Calu3 (cell line): ENCODE results near the gene FOXP2. TPM values are rescaled to one million over a fixed set of nuclear protein-coding genes. Genes with fewer than 3 reads are reported as not detected.
"Not testable (repeated sequence)": the region's sequence is repeated elsewhere in the genome, so short reads cannot be mapped to it uniquely, and the experiment has no call there.

Experiments
- BruUV-seq: library from RNA; stranded (reverse); fragments of 400-500 nt; replicated peaks from 2 replicates; lab custom pipeline; 2021; lab: Mats Ljungman, UMichigan
- CTCF ChIA-PET: fragments of 300-600 bp; sonication (Branson Sonifier 250); formaldehyde crosslinking; loops from one replicate; lab custom pipeline; 2022; ENCODE audit warnings: antibody characterized with exemption; lab: Charles Lee
- DNase-seq: peaks from one replicate; pipeline ENCODE4 v3.0.0; 2022
- H3K27ac Mint-ChIP-seq: one replicate; pipeline ENCODE4 v1.8.0; 2022; ENCODE audit warnings: mixed read lengths; ENCODE audit not compliant: unreplicated experiment
- H3K27me3 Mint-ChIP-seq: one replicate; pipeline ENCODE4 v1.8.0; 2022; ENCODE audit warnings: mixed read lengths; ENCODE audit not compliant: unreplicated experiment
- H3K36me3 Mint-ChIP-seq: one replicate; pipeline ENCODE4 v1.8.0; 2022; ENCODE audit warnings: mild to moderate bottlenecking, moderate library complexity, mixed read lengths; ENCODE audit not compliant: insufficient read depth, unreplicated experiment
- H3K4me1 Mint-ChIP-seq: one replicate; pipeline ENCODE4 v1.8.0; 2022; ENCODE audit warnings: mild to moderate bottlenecking, low read depth, mixed read lengths; ENCODE audit not compliant: unreplicated experiment
- H3K4me3 Mint-ChIP-seq: one replicate; pipeline ENCODE4 v1.8.0; 2022; ENCODE audit warnings: mild to moderate bottlenecking, low read depth, moderate library complexity, mixed read lengths; ENCODE audit not compliant: unreplicated experiment
- H3K9me3 Mint-ChIP-seq: one replicate; pipeline ENCODE4 v1.8.0; 2022; ENCODE audit warnings: low read depth, mixed read lengths; ENCODE audit not compliant: unreplicated experiment
- intact Hi-C: fragments of 100-400 bp; cut with micrococcal nuclease; formaldehyde crosslinking; loops from one replicate; pipeline ENCODE4 v1.10.0; 2022; ENCODE audit not compliant: unreplicated experiment
- total RNA-seq: library from RNA; stranded (reverse); gene quantifications from 2 replicates; pipeline ENCODE4 v1.2.3, GENCODE V29; 2022
- TF ChIP-seq, protein P1 (sequence below): fragments of 200-600 bp; IDR thresholded peaks from one replicate; pipeline ENCODE4 v1.8.0; 2022; ENCODE audit warnings: antibody characterized with exemption; ENCODE audit not compliant: unreplicated experiment

FOXP2 gene
- total RNA-seq, 1 experiment from 2014 or later, result 2.5 TPM

DNA sequence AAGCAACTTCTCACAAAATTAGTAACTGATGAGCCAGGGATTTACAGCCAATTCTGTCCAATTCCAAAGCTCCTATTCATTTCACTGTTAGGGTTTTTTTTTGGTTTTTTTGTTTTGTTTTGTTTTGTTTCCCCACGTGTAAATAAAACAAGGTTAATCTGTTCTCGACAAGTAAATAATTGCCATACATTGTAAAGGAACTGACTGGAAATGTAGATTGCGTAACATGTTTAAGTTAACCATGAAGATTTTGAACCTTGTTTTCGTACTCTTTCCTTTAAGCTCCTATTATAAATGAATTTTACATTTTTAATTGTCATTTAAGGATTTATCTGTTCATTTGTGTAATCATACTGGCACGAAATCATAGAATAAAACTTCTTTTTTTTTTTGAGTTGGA is 42.0 kb upstream of the FOXP2 start:
- H3K4me1 Mint-ChIP-seq, result no peaks in the 10 kb centered on the region
- no peaks in the 10 kb centered on the region for H3K36me3 Mint-ChIP-seq
- H3K27me3 Mint-ChIP-seq, result no peaks in the 10 kb centered on the region
- no peak for DNase-seq
- intact Hi-C loops, result no loop called here
- CTCF ChIA-PET, result no interaction called here
- TF ChIP-seq, protein P1, sequence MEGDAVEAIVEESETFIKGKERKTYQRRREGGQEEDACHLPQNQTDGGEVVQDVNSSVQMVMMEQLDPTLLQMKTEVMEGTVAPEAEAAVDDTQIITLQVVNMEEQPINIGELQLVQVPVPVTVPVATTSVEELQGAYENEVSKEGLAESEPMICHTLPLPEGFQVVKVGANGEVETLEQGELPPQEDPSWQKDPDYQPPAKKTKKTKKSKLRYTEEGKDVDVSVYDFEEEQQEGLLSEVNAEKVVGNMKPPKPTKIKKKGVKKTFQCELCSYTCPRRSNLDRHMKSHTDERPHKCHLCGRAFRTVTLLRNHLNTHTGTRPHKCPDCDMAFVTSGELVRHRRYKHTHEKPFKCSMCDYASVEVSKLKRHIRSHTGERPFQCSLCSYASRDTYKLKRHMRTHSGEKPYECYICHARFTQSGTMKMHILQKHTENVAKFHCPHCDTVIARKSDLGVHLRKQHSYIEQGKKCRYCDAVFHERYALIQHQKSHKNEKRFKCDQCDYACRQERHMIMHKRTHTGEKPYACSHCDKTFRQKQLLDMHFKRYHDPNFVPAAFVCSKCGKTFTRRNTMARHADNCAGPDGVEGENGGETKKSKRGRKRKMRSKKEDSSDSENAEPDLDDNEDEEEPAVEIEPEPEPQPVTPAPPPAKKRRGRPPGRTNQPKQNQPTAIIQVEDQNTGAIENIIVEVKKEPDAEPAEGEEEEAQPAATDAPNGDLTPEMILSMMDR, result no peak
- no peak overlapping the region for H3K4me3 Mint-ChIP-seq
- no peak overlapping the region for H3K27ac Mint-ChIP-seq
- BruUV-seq, result no TSS peak
- peaks cover 2% of the 10 kb centered on the region for H3K9me3 Mint-ChIP-seq

DNA sequence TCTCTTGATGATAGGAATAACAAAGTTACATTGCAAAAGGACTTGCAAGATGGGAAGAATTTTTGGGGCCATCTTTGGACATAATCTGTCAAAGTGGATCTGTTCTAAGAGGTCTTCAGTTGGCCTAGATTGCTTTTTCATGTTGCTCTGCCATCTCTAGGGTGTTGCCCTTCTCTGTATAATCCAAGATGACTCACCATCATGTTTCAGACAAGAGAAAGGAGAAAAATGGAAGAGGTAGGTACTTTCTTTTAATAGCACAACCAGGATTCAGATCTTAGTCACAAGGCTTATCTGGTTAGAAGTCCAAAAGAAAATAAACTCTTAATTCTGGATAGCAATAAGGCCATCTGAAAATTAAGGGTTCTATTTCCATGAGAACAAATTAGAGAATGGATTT is 38.7 kb upstream of the FOXP2 start:
- TF ChIP-seq, protein P1, result no peak
- no peak for DNase-seq

DNA sequence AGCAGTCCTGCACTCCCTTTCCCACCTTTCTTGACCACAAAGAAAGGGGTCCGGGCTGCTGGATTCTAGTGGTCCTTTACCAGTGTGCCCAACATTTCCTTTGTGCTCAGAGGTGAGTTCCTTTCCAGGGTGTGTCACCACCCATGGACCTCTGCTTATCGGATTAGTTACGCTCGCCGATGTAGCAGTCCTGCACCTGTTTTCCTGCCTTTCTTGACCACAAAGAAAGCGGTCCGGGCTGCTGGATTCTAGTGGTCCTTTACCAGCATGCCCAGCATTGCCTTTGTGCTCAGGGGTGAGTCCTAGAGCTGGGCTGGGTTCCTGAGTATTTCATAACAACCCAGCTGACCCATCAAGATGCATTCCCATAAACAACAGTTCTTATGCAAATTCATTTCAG is 30.7 kb upstream of the FOXP2 start:
- H3K36me3 Mint-ChIP-seq, intact Hi-C loops, H3K4me1 Mint-ChIP-seq, H3K27me3 Mint-ChIP-seq, BruUV-seq, DNase-seq, H3K4me3 Mint-ChIP-seq, H3K27ac Mint-ChIP-seq, CTCF ChIA-PET, H3K9me3 Mint-ChIP-seq: not testable (repeated sequence)

More for the DNA sequence above, 38.7 kb upstream of the FOXP2 start:
- CTCF ChIA-PET, result no interaction called here
- Mint-ChIP-seq H3K27me3 (no peaks in the 10 kb centered on the region), H3K9me3 (peaks cover 2% of the 10 kb centered on the region), H3K36me3 (no peaks in the 10 kb centered on the region), H3K27ac (no peak overlapping the region), H3K4me3 (no peak overlapping the region), H3K4me1 (no peaks in the 10 kb centered on the region)
- intact Hi-C loops, result no loop called here
- BruUV-seq, result no TSS peak

DNA sequence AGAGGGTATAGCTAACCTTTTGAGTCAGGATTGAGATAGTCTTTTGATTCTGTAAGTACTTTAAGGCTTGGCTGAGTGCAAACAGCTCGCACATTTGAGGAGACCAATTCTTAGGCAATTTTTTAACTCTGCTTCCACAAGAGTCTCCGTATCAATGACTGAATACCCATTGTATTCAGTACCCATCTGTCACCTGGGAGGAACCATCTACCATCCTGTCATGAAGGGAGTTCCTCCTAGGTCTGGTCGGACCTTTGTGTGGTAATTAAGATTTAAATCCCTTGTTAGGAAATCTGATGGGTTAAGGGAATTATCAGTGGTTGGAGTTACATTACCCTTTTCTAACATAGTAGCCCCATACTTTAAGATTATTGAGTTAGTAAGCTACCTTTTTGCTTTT is 30.3 kb upstream of the FOXP2 start:
- DNase-seq, CTCF ChIA-PET, intact Hi-C loops, H3K27me3 Mint-ChIP-seq, H3K4me3 Mint-ChIP-seq, H3K27ac Mint-ChIP-seq, H3K36me3 Mint-ChIP-seq, H3K4me1 Mint-ChIP-seq, H3K9me3 Mint-ChIP-seq, BruUV-seq: not testable (repeated sequence)

DNA sequence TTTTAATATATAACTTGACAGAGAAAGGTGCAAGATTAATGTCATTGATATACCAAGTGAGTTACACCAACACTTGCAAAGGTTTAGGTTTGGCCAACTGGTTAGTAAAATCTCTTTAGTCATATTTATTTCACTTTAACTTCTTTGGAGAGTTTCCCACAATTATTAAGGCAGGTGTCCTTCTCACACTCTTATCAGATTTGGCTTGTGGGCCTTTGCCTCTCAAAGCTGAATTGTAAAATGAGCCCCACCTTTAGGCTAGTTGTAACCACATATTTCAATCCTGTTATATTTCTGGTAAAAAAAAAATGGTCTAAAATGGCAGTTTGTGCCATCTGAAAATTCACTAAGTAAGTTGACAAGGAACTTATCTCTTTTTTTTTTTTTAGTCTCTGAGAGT is 26.6 kb upstream of the FOXP2 start:
- BruUV-seq, result no TSS peak
- CTCF ChIA-PET, result no interaction called here
- H3K9me3 Mint-ChIP-seq, result no peaks in the 10 kb centered on the region
- TF ChIP-seq, protein P1, result no peak
- no peak overlapping the region for H3K4me3 Mint-ChIP-seq
- H3K4me1 Mint-ChIP-seq, result no peaks in the 10 kb centered on the region
- intact Hi-C loops, result no loop called here
- no peaks in the 10 kb centered on the region for H3K27me3 Mint-ChIP-seq
- no peak for DNase-seq
- H3K27ac Mint-ChIP-seq, result no peak overlapping the region
- H3K36me3 Mint-ChIP-seq, result no peaks in the 10 kb centered on the region
